CD14-positive monocyte (primary cell): Measurements from ENCODE around the gene CYP4F11. TPM values are rescaled to one million over a fixed set of nuclear protein-coding genes. Genes with fewer than 3 reads are reported as not detected.

Source experiments
- DNase-seq, 3 donors: peaks; one replicate each; pipeline ENCODE4 v3.0.0-alpha.2; 2011 to 2022
- H2AFZ ChIP-seq: 2 replicates; pipeline ENCODE4 v1.6.0; 2012; ENCODE audit warnings: mild to moderate bottlenecking, low read depth, low read length, inconsistent platforms; ENCODE audit not compliant: insufficient read depth, poor library complexity, severe bottlenecking
- H3K27ac ChIP-seq, 2 donors: 1 replicate in 1 of 2; 2 replicates in 1 of 2; pipeline ENCODE4 v1.5.1; 2012 to 2013; ENCODE audit warnings: low read length in 2 of 2, control low read depth in 1 of 2, inconsistent platforms in 1 of 2, low read depth in 1 of 2, mild to moderate bottlenecking in 1 of 2
- H3K27me3 ChIP-seq, 2 donors: one replicate each; pipeline versions ENCODE4 v1.6.0 to v1.6.1; 2011 to 2013; ENCODE audit warnings: low read length in 2 of 2; ENCODE audit not compliant: control insufficient read depth in 2 of 2, insufficient read depth in 2 of 2
- H3K36me3 ChIP-seq, 2 donors: replicated peaks in 1 of 2; 1 replicate in 1 of 2; 2 replicates in 1 of 2; pipeline versions ENCODE4 v1.5.1 to v1.6.1; 2012 to 2013; ENCODE audit warnings: low read length in 2 of 2, control low read depth in 1 of 2, inconsistent platforms in 1 of 2, mild to moderate bottlenecking in 1 of 2; ENCODE audit not compliant: insufficient read depth in 2 of 2, control insufficient read depth in 1 of 2
- H3K4me1 ChIP-seq, 2 donors: 1 replicate in 1 of 2; 2 replicates in 1 of 2; pipeline versions ENCODE4 v1.5.1 to v1.6.1; 2012 to 2013; ENCODE audit warnings: low read length in 2 of 2, control low read depth in 1 of 2, inconsistent platforms in 1 of 2, mild to moderate bottlenecking in 1 of 2, moderate library complexity in 1 of 2; ENCODE audit not compliant: insufficient read depth in 2 of 2, control insufficient read depth in 1 of 2
- H3K4me2 ChIP-seq: replicated peaks from 2 replicates; pipeline ENCODE3; 2012; ENCODE audit warnings: low read length, moderate library complexity, mild to moderate bottlenecking; ENCODE audit not compliant: poor library complexity, severe bottlenecking; ENCODE audit errors: extremely low read depth
- H3K4me3 ChIP-seq, 3 experiments: fragments of 200-600 bp in 1 of 3; sonication (generic) in 1 of 3; replicated peaks in 1 of 3; 1 replicate in 2 of 3; 2 replicates in 1 of 3; pipeline ENCODE4 v1.5.1; 2011 to 2013; ENCODE audit warnings: low read length in 3 of 3, mild to moderate bottlenecking in 3 of 3, control low read depth in 2 of 3, low read depth in 2 of 3, inconsistent platforms in 1 of 3, moderate library complexity in 1 of 3
- H3K79me2 ChIP-seq: 2 replicates; pipeline ENCODE4 v1.6.0; 2012; ENCODE audit warnings: mild to moderate bottlenecking, control low read depth, inconsistent platforms, low read length, moderate library complexity; ENCODE audit not compliant: insufficient read depth
- H3K9ac ChIP-seq: 2 replicates; pipeline ENCODE4 v1.6.0; 2017; ENCODE audit warnings: low read length, mild to moderate bottlenecking; ENCODE audit not compliant: insufficient read depth, poor library complexity, severe bottlenecking
- H3K9me3 ChIP-seq, 2 donors: replicated peaks in 1 of 2; 1 replicate in 1 of 2; 2 replicates in 1 of 2; pipeline versions ENCODE4 v1.5.1 to v1.6.1; 2012 to 2013; ENCODE audit warnings: low read length in 2 of 2, control low read depth in 1 of 2; ENCODE audit not compliant: control insufficient read depth in 1 of 2, insufficient read depth in 1 of 2
- H4K20me1 ChIP-seq: 2 replicates; pipeline ENCODE4 v1.6.0; 2012; ENCODE audit warnings: mild to moderate bottlenecking, low read length, control low read depth, moderate library complexity; ENCODE audit not compliant: insufficient read depth
- H3K27ac Mint-ChIP-seq, 7 donors: one replicate each; pipeline ENCODE4 v1.8.0; 2020; ENCODE audit warnings: mild to moderate bottlenecking in 7 of 7, mixed read lengths in 7 of 7, moderate library complexity in 6 of 7, inconsistent platforms in 2 of 7
- H3K27me3 Mint-ChIP-seq, 3 donors: one replicate each; pipeline ENCODE4 v1.8.0; 2021 to 2022; ENCODE audit warnings: low read depth in 3 of 3, mild to moderate bottlenecking in 3 of 3, mixed read lengths in 3 of 3, moderate library complexity in 3 of 3, inconsistent platforms in 1 of 3
- H3K36me3 Mint-ChIP-seq, 2 donors: one replicate each; pipeline ENCODE4 v1.8.0; 2020; ENCODE audit warnings: mixed read lengths in 2 of 2, inconsistent platforms in 1 of 2, mild to moderate bottlenecking in 1 of 2
- H3K4me1 Mint-ChIP-seq: one replicate; pipeline ENCODE4 v1.8.0; 2020; ENCODE audit warnings: mild to moderate bottlenecking, mixed read lengths
- H3K4me3 Mint-ChIP-seq, 2 donors: one replicate each; pipeline ENCODE4 v1.8.0; 2020; ENCODE audit warnings: mild to moderate bottlenecking in 2 of 2, mixed read lengths in 2 of 2, moderate library complexity in 1 of 2
- H3K9me3 Mint-ChIP-seq, 7 donors: one replicate each; pipeline ENCODE4 v1.8.0; 2020 to 2022; ENCODE audit warnings: mixed read lengths in 7 of 7, mild to moderate bottlenecking in 6 of 7, moderate library complexity in 6 of 7, inconsistent platforms in 2 of 7
- CTCF ChIP-seq: fragments of 200-600 bp; IDR thresholded peaks from one replicate; pipeline ENCODE4 v1.8.0; 2022; ENCODE audit warnings: antibody characterized with exemption, mild to moderate bottlenecking
- WGBS: methylation state at CpG from one replicate; pipeline ENCODE4 v1.1.5; 2013; ENCODE audit warnings: missing lambda C conversion rate; ENCODE audit not compliant: insufficient coverage; 5-methylcytosine and 5-hydroxymethylcytosine counted together
- intact Hi-C, 2 donors: fragments of 100-400 bp; cut with micrococcal nuclease; formaldehyde crosslinking; loops; one replicate each; pipeline versions ENCODE4 v1.15.0 to v1.15.1; 2023
- polyA plus RNA-seq, 3 donors: library from polyadenylated mRNA; depleted of rRNA in 1 of 3; unstranded in 2 of 3; stranded (reverse) in 1 of 3; fragments of 300-500 nt in 2 of 3; fragments of >200 nt in 1 of 3; fragmentation: Illumina TruSeq in 2 of 3; gene quantifications; 1 replicate in 2 of 3; 2 replicates in 1 of 3; pipeline ENCODE4 v1.2.3, GENCODE V29; 2012 to 2021

CYP4F11 gene
- polyA plus RNA-seq, 3 donors = not detected

GRCh38 chr19:15928321-15928720, 6.0 kb downstream of the CYP4F11 start:
- no peak for TF ChIP-seq CTCF
- H3K27me3 Mint-ChIP-seq = peaks cover 3 to 30% (median 23%) of the 10 kb centered on the region in 3 donors
- Histone ChIP-seq H3K9me3 (peaks cover 3 to 7% of the 10 kb centered on the region in 2 donors), H3K9ac (no peak overlapping the region), H2AFZ (no peak overlapping the region), H4K20me1 (no peaks in the 10 kb centered on the region), H3K27ac (no peak overlapping the region), H3K27me3 (peaks cover 7 to 8% of the 10 kb centered on the region in 2 donors), H3K4me2 (no peak overlapping the region), H3K36me3 (no peaks in the 10 kb centered on the region), H3K4me1 (no peaks in the 10 kb centered on the region), H3K79me2 (no peaks in the 10 kb centered on the region), H3K4me3 (no peak overlapping the region)
- H3K36me3 Mint-ChIP-seq = no peaks in the 10 kb centered on the region
- 100% methylated on average over 2 of the region's 3 CpGs for WGBS
- intact Hi-C loops = no loop called here
- H3K4me3 Mint-ChIP-seq = no peak overlapping the region
- DNase-seq = no peak
- H3K9me3 Mint-ChIP-seq = peaks cover 0 to 11% (median 2%) of the 10 kb centered on the region in 7 donors
- no peaks in the 10 kb centered on the region for H3K4me1 Mint-ChIP-seq
- H3K27ac Mint-ChIP-seq = no peak overlapping the region

- Mint-ChIP-seq H3K27me3 (peaks cover 3 to 33% (median 26%) of the 10 kb centered on the region in 3 donors), H3K4me3 (no peak overlapping the region), H3K4me1 (no peaks in the 10 kb centered on the region), H3K27ac (no peak overlapping the region), H3K9me3 (peaks cover 0 to 11% (median 4%) of the 10 kb centered on the region in 7 donors), H3K36me3 (no peaks in the 10 kb centered on the region)
- Histone ChIP-seq H3K9me3 (peaks cover 3 to 7% of the 10 kb centered on the region in 2 donors), H3K36me3 (no peaks in the 10 kb centered on the region), H3K27ac (no peak overlapping the region), H3K9ac (no peak overlapping the region), H3K4me3 (no peak overlapping the region), H4K20me1 (no peaks in the 10 kb centered on the region), H2AFZ (no peak overlapping the region), H3K27me3 (peaks cover 5 to 7% of the 10 kb centered on the region in 2 donors), H3K79me2 (no peaks in the 10 kb centered on the region), H3K4me1 (no peaks in the 10 kb centered on the region), H3K4me2 (no peak overlapping the region)
- DNase-seq = no peak
- intact Hi-C loops = no loop called here
- no CpG with 5 or more reads among the region's 1 CpG for WGBS
- no peak for TF ChIP-seq CTCF
These were observed 7.8 kb downstream of the CYP4F11 start for GRCh38 chr19:15926484-15926883.
